Upper lobe of right lung (tissue), 1 donor: ENCODE results near the gene SERTAD3. TPM values are rescaled to one million over a fixed set of nuclear protein-coding genes. Genes with fewer than 3 reads are reported as not detected.
A peak's percentile ranks its signal among the peaks of the same experiment; 100 is the strongest.

Experiments
- ATAC-seq: fragments of 200-7000 bp; cut with Tn5 transposase; one replicate; pipeline ENCODE4 v1.9.1; 2020; ENCODE audit warnings: mild to moderate bottlenecking, moderate library complexity
- DNase-seq: peaks from one replicate; pipeline ENCODE4 v3.0.0-alpha.2; 2020
- H3K27ac ChIP-seq: fragments of 200-600 bp; one replicate; pipeline ENCODE4 v1.8.0; 2022
- H3K27me3 ChIP-seq: fragments of 200-600 bp; one replicate; pipeline ENCODE4 v1.8.0; 2022; ENCODE audit warnings: mild to moderate bottlenecking
- H3K36me3 ChIP-seq: fragments of 200-600 bp; one replicate; pipeline ENCODE4 v1.8.0; 2022
- H3K4me1 ChIP-seq: fragments of 200-600 bp; one replicate; pipeline ENCODE4 v1.8.0; 2022
- H3K4me3 ChIP-seq: fragments of 200-600 bp; one replicate; pipeline ENCODE4 v1.8.0; 2022; ENCODE audit warnings: mild to moderate bottlenecking
- H3K9me3 ChIP-seq: fragments of 200-600 bp; one replicate; pipeline ENCODE4 v1.8.0; 2022
- CTCF ChIP-seq: fragments of 200-600 bp; IDR thresholded peaks from one replicate; pipeline ENCODE4 v1.8.0; 2022; ENCODE audit warnings: antibody characterized with exemption
- intact Hi-C: fragments of 100-400 bp; cut with DNase I; formaldehyde crosslinking; loops from one replicate; pipeline ENCODE4 v1.11.0; 2022
- total RNA-seq: library from RNA; stranded (reverse); fragmentation: NEBNext Ultra II Directional; extraction: Animal tissue kit (Norgen Biotek cat#: 25700); gene quantifications from one replicate; pipeline ENCODE4 v1.2.1, GENCODE V29; 2021
- donor health status: DM: no; HTN: yes; CAD: no; lungs with severe emphysema.

Gene SERTAD3
- total RNA-seq, 1 donor from 2014 or later = 32.6 TPM

DNA sequence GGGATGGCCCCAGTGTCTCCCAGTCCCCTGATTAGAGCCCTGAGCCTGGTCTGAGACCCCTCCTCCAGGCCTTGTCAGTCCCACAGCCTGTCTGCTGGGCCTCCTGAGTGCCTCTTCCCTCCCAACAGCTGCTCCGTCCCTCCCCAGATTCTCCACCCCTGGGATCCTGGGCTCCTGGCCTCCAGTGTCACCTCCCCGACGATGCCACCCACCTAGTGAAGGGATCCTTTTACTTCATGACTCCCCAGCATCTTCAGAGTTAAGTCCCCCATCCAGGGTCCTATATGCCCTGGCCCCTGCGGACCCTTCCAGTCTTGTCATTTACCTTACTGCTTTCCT is 26.5 kb downstream of the SERTAD3 start:
- TF ChIP-seq CTCF = no peak
- H3K36me3 ChIP-seq = peaks cover 7% of the 10 kb centered on the region
- intact Hi-C loops = no loop called here
- peak overlapping the region; percentile 82 for H3K27ac ChIP-seq
- no peak for ATAC-seq
- H3K4me3 ChIP-seq = no peak overlapping the region
- H3K9me3 ChIP-seq = no peaks in the 10 kb centered on the region
- no peaks in the 10 kb centered on the region for H3K27me3 ChIP-seq
- DNase-seq = no peak
- peaks cover 58% of the 10 kb centered on the region for H3K4me1 ChIP-seq

DNA sequence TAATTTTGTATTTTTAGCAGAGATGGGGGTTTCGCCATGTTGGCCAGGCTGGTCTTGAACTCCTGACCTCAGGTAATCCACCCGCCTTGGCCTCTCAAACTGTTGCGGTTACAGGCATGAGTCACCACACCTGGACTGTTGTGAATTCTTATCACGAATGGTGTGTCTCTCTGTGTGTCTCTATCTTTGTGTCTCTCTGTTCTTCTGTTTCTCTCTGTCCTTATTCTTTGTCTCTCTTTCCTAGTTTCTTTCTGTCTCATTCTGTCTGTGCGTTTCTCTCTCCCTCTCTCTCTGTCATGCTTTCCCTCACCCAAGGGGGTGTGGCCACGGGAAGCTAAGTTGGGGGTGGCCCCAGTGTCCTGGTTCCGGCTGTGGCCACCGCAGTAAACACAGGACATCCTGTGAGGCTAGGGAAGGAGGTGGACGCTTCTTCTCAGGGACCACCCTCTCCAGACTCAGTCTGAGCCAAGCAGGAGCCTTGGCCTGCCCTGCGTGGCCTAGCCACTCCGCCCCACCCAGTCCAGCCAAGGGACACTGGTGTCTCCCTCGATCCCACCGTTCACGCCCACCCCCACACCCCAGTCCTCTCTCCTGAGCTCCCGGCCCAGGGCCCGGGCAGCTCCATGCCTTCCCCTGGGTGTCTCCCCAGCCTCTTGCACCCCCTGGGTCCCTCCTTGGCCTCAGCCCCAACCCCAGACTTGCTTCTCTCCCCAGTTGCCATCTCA is 27.1 kb downstream of the SERTAD3 start:
- no peak for DNase-seq
- peaks cover 53% of the 10 kb centered on the region for H3K4me1 ChIP-seq
- H3K36me3 ChIP-seq = peaks cover 1% of the 10 kb centered on the region
- peak; percentile 23 for ATAC-seq
- H3K9me3 ChIP-seq = no peaks in the 10 kb centered on the region
- no peak for TF ChIP-seq CTCF
- intact Hi-C loops = no loop called here
- H3K27me3 ChIP-seq = no peaks in the 10 kb centered on the region
- H3K4me3 ChIP-seq = no peak overlapping the region
- peak overlapping the region; percentile 82 for H3K27ac ChIP-seq

DNA sequence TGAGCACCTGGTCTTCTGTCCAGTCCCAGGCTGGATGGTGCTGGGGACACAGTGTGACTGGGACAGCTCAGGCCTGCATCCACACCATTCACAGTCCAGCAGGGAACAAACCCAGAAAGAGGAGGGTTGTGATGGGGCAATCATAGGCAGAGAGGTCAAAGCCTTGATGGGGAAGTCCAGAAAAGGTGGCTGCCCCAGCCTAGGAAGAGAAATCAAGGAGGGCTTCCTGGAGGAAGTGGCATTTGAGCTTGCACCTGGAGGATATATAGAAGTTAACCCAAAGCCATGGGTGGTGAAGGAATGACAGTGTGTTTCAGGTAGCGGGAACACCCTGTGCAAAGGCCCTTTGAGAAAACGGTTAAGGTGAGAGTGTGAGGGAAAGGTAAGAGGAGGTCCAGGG is 28.4 kb downstream of the SERTAD3 start:
- ATAC-seq (no peak), DNase-seq (no peak)
- TF ChIP-seq CTCF = no peak
- no peaks in the 10 kb centered on the region for H3K9me3 ChIP-seq
- H3K4me3 ChIP-seq = no peak overlapping the region
- H3K27me3 ChIP-seq = no peaks in the 10 kb centered on the region
- intact Hi-C loops = no loop called here
- peak overlapping the region; percentile 82 for H3K27ac ChIP-seq
- no peaks in the 10 kb centered on the region for H3K36me3 ChIP-seq
- peaks cover 45% of the 10 kb centered on the region for H3K4me1 ChIP-seq

DNA sequence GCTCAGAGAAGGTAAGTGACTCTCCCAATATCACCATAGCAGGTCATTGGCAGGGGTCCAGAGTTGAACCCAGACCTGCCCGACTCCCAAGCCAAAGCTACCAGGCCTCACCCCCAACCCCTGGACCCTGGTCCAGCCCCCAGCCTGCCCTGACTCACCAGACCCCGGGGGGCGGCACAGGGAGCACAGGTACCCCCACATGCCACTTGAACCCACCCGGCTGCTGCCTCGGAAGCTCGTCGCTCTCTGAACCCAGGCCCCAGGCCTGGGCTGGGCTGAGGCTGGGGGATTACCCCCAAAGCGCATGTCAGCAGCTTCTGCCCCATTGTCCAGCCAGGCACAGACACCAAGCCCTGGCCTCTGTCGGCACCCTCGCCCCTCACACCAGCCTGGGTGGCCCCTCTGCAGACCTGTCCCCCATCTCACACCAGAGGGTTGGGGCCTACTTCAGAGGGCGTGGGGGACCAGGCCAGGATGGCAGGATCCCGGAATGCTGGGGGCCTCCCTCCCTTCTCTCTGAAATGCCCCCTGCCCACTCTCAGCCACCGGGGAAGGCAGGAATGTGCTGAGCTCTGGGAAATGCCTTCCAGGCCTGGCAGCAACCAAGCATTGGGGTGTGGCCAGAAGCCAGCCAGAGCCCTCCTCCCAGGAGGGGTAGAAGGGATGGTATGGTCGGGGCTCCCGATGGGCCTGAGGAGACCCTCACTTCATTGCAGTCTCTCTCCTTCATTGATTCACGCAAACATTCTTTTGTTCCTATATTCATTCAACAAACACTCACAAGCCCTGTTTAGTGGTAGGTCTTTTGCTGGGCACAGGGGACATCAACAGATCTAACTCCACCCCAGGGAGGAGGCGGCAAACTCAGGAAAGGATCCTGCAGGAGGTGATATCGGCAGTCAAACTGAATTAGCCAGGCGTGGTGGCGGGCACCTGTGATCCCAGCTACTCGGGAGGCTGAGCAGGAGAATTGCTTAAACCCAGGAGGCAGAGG is 29.3 kb downstream of the SERTAD3 start:
- H3K27me3 ChIP-seq = no peaks in the 10 kb centered on the region
- intact Hi-C loops = no loop called here
- H3K4me3 ChIP-seq = no peak overlapping the region
- peaks cover 38% of the 10 kb centered on the region for H3K4me1 ChIP-seq
- no peak for ATAC-seq
- H3K27ac ChIP-seq = peak overlapping the region; percentile 51
- no peak for TF ChIP-seq CTCF
- H3K36me3 ChIP-seq = no peaks in the 10 kb centered on the region
- no peaks in the 10 kb centered on the region for H3K9me3 ChIP-seq
- DNase-seq = no peak

GRCh38 chr19:40413291-40413845 is 30.8 kb downstream of the SERTAD3 start, which contains the start of gene PRX:
Gene PRX, minus strand, starts transcription at chr19:40413378. Its CDS starts 5,446 bp downstream, at chr19:40407932.
- ATAC-seq (peak; percentile 21), DNase-seq (no peak)
- TF ChIP-seq CTCF = no peak
- Histone ChIP-seq H3K36me3 (no peaks in the 10 kb centered on the region), H3K9me3 (no peaks in the 10 kb centered on the region), H3K4me1 (peaks cover 36% of the 10 kb centered on the region), H3K27me3 (no peaks in the 10 kb centered on the region), H3K4me3 (peak within 1 kb of the TSS; percentile 40), H3K27ac (peak within 1 kb of the TSS; percentile 72)
- intact Hi-C loops = no loop called here
